ENCODE measurements around the gene SPCS2.

Gene SPCS2

GRCh38 chr11:74926304-74927030 lies 22.6 kb upstream of the SPCS2 start:
- no peak for TF ChIP-seq CTCF (IDR thresholded peaks at IDR 0.05; ENCODE audit: extremely low read depth, missing control alignments)
- DNase-seq (ENCODE audit: low spot score), result no peak

- TF ChIP-seq CTCF (IDR thresholded peaks at IDR 0.05; ENCODE audit: extremely low read depth, missing control alignments), result no peak
- no peak for DNase-seq (ENCODE audit: low spot score)
Observed at GRCh38 chr11:74927496-74927895, 21.6 kb upstream of the SPCS2 start.

- peak; percentile 63 for TF ChIP-seq CTCF (IDR thresholded peaks at IDR 0.05; ENCODE audit: extremely low read depth, missing control alignments)
- peak; percentile 43 for DNase-seq (ENCODE audit: low spot score)
Observed at GRCh38 chr11:74929431-74930363, 19.4 kb upstream of the SPCS2 start.

GRCh38 chr11:74932169-74932568 lies 16.9 kb upstream of the SPCS2 start:
- no peak for DNase-seq (ENCODE audit: low spot score)
- no peak for TF ChIP-seq CTCF (IDR thresholded peaks at IDR 0.05; ENCODE audit: extremely low read depth, missing control alignments)

- DNase-seq (ENCODE audit: low spot score), result no peak
- TF ChIP-seq CTCF (IDR thresholded peaks at IDR 0.05; ENCODE audit: extremely low read depth, missing control alignments), result no peak
Observed at GRCh38 chr11:74932797-74933196, 16.3 kb upstream of the SPCS2 start.

- no peak for DNase-seq (ENCODE audit: low spot score)
- TF ChIP-seq CTCF (IDR thresholded peaks at IDR 0.05; ENCODE audit: extremely low read depth, missing control alignments), result no peak
Observed at GRCh38 chr11:74933765-74934164, 15.3 kb upstream of the SPCS2 start.

- DNase-seq (ENCODE audit: low spot score), result no peak
- no peak for TF ChIP-seq CTCF (IDR thresholded peaks at IDR 0.05; ENCODE audit: extremely low read depth, missing control alignments)
Observed at GRCh38 chr11:74935285-74935684, 13.8 kb upstream of the SPCS2 start.

Data from GM20000 (cell line).